GM18498 (cell line): ENCODE data around the gene RING1.

Experiments used
- ATAC-seq: cut with Tn5 transposase; IDR thresholded peaks from one replicate; pipeline ENCODE4 v1.9.1; 2021; ENCODE audit warnings: mild to moderate bottlenecking, moderate library complexity; ENCODE audit not compliant: unreplicated experiment

Gene RING1

DNA sequence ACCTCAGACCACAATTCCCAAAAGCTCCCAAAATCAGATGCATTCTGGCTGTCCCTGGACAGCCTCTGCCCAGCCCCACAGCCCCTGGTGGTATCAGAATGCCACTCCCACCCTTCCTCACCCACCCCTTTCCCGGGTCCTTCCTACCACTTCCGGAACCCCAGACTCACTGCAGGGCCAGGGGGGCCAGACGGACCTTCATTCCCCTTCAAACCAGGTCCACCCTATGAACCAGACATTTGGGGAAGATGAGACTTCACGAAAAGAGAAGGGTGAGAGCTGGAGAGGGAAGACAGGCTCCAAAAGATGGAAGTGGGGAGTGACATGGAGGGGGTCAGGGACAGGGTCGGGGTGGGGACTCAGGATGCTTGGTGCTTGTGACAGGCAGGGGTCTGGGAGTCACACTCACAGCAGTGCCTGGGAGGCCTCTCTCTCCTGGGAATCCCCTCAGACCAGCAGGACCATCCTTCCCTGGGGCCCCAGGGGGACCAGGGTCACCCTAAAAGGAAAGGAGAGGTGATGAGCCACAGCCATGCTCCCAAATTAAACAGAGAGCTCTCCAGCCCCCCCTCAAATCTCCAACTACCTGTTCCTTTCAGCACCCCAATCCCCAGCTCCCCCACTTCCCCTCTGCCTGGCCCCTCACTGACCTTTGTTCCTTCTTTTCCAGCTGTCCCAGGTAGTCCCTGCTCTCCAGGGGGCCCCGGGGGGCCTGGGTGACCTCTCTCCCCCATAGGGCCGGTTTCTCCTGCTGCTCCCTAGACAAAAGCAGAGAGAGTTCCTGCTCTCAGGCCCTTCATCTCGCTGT is 36.2 kb upstream of the RING1 start:
- no peak for ATAC-seq

DNA sequence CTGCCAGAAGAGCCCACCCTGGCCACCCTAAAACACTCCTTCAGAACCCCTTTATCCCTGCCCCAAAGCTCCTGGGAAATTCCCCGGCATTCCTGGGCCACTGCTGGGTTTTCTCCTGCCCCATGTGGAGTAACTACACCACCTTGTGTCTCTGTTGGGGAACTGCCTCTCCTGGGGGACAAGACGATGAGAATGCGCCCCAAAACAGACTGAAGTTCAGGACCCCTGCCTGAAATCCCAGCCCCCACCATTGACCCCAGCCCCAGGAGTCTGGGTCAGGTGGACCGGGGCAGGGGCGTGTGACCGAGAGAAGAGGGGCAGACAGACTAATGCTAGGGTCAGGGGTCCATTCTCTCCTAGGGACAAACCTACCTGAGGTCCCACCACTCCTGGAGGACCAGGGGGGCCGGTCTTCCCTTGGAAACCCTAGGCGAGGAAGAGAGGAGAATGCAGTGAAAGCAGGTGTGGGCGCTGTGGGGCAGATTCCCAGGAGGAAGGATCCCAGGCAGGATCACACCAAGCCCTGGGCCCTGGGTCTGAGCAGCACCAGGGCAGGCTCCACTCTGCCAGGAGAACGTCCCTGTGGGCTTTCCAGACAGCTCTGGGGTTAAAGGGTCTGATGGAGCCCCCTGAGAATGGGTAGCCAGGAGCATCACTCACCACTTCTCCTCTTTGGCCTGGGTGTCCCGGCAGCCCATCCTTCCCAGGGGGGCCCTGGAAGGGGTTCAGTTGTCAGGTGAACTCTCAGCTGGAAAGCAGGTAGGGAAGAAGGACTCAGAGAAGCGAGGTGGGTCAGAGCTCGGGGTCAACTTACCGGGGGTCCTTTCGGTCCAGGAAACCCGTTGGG is 35.4 kb upstream of the RING1 start:
- ATAC-seq = no peak

DNA sequence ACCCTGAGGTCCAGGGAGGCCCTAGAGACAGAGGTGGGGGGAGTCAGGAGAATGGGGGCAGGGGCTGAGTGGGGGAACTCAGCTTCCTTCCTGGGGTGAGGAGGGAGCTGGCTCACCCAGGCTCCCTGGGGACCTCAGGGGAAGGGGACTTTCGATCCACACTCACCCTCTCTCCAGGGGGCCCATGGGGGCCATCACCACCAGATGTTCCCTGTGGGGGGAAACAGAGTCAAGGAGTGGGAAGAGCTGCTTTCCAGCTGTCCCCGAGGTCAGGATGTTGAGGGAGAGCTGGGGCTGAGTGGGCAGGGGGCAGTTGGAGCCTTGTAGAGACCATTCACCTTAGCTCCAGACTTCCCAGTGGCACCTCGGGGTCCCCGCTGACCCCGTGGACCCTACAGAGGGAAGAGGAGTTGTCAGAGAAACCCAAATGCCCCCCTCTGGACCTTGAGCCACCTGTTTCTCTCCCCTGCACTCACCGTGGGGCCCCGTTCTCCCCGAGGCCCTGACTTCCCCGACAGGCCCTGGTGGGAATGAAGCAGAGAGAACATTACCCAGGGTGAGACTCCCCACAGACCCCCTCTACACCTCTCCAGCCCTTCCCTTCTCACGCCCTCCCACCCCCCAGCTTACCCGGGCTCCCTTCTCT is 34.6 kb upstream of the RING1 start:
- no peak for ATAC-seq

DNA sequence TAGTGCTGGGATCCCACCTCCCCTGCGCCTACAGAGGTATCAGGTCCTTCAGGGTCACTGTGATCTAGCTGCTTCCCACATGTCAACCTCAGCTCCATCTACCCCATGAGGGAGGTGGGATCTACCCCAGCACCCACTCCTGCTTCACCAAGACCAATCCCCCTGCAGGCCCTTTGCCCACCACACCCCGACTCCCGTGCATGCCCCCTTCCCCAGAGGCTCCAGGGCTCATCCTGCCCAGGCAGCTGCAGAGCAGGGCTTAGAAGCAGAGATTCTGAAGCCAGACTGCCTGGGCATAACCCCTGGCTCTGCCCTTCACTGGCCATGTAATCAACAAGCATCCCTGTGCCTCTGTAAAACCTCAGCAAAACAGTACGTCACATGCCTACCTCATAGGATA is 33.5 kb upstream of the RING1 start:
- ATAC-seq = no peak

DNA sequence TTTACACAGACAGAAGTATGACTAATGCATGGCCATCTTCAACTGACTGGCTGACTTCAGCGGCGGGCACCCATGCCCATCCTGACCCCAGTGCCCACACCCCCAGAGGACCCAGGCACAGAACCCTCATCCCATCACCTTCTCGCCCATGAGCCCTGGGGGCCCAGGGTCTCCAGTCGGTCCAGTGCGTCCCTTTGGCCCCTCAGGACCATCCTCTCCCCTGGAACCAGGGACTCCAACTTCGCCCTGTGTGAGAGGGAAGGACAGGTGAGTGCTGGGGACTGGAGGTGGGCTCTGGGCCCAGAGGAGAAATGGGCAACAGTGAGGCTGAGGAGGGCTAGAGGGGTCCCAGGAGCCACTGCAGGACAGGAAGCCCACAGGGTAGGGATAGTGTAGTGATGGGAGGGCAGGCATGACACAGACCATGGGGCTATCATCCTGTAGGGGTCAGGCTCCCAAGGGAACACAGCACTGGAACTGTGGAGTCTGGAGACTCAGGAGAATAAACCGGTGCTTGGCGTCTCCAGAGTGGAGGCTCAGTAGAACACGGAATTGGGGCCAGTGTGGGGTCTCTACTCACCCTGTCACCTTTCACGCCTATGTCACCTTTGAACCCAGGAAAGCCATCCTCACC is 32.7 kb upstream of the RING1 start:
- no peak for ATAC-seq

DNA sequence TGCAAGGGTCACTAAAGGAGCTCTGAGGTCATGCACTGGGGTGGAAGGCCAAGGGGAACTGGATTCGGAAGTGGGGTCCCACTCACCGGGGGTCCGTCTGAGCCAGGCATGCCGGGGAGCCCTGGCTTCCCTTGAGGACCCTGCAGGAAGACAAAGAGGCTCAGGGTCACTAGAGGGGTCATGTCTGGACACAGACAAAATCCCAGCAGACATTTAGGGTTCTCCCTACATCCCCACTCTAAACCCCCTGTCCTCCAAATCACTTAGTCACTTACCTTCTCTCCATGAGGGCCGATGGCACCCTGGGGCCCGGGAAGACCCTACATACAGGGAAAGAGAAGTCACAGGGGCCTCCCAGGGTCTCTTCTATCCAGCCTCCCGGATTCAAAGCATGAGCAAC is 31.4 kb upstream of the RING1 start:
- no peak for ATAC-seq

DNA sequence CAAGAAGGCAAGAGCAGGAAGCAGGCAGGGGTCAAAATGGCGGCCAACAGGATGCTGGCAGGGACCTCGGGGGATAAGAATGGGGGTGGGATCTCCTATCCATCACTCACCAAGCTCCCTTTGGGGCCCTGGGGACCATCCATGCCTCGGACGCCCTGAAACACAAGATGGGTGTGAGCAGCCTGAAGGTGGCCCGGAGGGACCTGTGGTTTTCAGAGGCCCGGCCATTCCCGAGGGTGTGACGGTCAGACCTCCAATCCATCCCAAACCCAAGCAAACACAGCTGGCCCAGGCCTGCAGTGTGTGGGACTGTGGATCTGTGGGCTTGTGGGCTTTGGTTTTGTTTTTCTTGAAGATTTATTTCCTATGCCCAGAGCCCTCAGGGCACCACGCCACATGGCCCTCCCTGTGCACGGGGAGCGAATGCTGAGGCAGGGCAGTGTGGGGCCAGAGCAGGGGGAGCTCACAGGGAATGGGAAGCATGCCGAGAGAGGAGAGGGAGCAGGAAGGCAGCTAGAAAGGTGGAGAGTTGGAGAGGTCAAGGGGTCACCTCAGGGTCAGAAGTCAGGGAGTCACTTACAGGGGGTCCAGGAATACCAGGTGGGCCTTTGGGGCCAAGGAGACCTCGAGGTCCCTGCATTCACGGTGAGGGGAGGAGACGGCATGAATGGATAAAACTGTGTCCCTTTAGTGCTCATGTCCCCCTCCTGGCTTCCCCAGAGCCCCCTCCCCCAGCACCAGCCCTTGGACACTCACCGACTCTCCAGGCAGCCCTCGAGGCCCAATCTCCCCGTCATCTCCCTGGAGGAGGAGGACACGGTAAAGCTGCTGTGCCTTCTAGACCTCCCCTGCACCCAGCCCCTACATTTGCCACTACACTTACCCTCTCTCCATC is 30.5 kb upstream of the RING1 start:
- ATAC-seq = no peak

DNA sequence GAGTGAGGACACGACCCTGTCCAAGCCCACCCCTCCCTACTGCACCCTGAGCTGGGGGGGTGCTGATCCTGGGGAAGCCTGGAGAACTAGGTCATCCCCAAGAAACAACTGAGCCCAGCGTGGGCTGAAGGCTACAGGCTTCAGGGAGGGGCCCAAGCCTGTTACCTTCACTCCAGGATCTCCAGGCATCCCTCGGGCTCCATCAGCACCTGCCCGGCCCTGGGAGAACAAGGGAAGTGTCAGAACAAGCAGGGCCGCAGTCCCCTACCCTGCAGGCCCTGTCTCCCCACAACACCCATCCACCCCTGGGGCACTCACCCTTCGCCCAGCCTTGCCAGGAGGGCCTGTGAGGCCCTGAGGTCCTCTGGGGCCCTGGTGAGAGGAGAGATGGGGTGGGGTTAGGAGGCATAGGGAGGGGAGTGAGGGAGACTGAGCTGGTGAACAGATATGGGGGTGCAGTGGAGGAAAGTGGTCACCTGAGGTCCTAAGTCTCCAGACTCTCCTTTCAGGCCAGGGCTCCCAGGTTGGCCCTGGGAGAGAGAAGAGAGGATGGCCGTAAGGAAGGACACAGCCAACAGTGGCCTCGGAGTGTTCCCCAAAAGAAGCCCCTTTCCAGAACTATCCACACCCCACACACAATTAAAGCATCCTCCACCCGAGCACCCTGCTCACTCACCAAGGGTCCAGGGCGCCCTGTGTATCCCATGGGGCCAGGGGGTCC is 29.4 kb upstream of the RING1 start:
- no peak for ATAC-seq

DNA sequence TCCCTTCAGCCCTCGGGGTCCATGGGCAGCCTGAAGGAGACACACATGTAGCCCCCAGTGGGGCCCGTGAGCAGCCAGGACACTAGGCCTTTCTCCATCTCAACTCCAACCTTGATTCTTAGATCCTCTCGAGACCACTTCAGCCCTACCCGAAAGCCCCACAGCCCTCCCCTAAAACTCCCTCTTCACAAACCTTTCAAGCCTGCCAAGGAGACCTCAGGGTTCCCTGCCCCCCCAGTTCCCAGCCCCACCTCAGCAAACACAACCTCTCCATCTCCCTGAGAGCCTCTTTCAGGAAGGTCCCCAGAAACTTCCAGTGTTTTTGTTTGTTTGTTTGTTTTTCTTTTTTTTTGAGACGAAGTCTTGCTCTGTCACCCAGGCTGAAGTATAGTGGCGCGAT is 27.2 kb upstream of the RING1 start:
- no peak for ATAC-seq

DNA sequence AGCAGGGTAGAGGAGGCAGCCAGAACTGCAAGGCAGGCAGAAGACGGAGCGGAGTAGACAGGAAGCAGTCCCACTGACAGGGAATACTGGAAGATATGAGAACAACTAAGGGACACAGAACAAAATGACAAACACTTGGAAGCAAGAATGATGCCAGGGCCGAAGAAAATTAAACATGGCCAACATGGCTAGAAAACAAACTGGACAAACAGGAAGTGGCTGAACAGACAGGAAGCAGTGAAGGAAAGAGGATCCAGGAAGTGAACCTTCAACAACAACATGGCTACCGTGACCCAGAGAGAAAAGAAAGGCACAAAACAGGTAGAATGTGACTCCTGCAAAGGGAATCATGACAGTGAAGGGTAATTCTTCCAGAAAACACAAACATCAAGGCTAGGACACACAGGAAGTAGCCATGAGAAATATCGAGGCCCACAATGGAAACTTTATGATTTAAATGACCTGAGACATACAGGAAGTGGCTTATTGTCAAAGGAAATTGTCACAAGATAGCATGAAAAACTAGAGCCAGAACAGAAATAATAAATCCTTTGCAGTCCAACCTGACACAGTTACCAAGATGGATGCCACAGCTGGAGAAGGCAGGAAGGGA is 25.1 kb upstream of the RING1 start:
- no peak for ATAC-seq

DNA sequence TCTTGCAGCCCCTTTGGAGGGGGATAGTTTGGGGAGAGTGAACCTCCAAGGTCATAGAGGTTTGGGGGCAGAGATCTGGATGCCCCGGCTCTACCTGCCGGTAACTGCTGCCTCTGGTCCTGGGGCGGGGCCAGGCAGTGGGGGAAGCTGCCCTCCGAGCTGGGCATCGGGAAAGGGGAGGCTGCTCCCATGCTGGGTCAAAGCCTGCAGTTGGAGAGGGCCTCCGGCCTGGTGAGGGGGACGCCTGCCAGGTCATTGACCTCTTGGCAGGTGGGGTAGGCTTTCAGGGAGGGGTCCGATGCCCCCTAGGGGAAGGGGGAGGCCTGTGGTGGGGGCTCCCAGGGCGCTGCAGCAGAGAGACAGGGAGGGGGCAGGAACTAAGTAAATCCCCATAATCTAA is 23.1 kb upstream of the RING1 start:
- ATAC-seq = no peak

DNA sequence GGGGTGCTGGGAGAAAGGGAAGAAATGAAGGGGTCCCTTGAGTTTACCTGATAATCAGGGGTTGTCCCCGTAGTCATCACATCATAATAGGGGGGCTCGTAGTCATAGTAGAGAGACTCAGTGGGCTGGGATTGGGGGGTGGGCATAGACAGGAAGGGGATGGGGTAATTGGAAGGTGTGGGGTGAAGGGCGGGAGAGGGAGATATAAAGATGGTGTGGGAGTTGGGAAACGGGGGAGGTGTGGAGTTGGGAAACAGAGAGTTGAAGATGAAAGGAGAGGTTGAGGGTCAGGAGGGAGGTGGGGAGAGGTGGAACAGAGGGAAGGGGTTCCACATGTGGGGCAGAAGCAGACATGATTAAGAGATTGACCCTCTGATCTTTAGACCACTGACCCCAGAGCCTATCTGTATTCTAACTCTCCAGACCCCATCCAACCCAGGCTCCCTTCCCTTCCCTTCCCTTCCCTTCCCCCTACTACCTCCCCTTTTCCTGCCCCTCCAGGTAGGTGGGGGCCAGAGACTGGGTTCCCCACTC is 22.6 kb upstream of the RING1 start:
- ATAC-seq = no peak

DNA sequence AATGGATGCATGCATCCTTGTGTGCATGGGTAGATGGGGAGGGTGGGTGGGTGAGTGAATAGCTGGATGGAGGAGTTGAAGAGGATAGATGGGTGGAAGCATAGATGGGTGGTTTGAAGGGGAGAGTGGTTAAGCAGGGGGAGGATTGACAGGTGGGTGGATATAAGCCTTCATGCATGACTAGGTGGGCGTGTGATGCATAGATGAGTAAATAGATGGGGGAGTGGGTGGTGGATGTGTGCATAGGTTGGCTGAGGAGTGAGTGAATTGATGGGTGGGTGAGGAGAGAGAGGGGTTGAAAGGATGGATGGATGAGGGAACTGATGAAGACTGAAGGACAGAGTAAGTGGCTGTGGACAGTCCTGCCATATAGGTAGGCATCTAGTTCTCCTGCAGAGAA is 20.5 kb upstream of the RING1 start:
- no peak for ATAC-seq

DNA sequence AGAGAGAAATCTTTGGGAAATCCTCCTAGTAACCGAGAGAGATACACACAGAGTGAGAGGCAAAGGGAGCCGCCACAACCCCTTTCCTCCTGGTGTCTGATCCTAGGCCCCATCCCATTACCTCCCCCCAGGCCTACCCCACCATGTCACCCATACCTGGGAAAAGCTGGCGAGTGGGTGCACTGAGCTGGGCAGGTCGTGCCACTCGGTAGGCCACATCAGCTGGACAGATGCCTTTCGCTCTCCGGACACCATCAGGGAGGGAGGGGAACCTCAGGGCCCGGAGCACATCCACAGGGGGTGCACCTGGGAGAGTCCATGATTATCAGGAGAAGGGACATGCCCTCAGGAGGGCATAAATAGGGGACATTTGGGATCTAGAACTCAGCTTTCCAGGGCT is 19.1 kb upstream of the RING1 start:
- ATAC-seq = no peak

DNA sequence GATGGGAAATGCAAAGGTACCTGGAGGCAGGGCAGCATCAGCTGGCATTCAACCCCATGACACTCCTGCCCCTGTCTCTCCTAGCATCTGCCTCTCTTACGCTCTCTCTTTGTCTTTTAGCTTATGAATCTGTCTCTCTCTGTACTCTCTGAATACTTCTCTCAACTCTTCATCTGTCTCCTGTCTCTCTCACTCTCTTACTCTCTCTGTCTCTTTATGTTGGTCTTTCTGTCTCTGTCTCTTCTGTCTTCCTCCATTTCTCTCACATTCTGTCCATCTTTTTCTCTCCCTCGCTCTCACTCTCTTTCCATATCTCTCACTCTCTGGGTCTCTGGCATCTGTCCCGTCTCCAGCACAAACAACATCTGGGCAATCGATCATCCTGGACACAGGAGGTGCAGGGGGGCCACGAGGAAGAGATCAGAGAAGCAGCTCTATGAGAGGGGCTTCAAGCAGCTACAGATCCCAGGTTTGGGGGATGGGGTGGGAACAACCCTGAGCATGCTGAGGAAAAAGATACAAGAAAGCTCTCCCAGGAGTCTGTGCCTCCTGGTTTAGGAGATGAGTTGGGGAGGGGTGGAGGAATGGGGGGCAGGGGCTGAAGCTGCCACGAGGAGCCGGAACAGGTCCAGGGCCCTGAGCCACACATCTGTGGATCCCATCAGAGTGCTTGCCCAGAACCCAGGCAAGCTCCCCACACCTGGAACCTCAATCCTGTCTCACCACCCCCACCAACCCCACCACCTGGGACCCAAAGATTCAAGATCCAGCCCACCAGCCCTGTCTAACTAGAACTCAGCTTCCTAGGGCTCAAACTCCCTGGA is 18.5 kb upstream of the RING1 start:
- ATAC-seq = no peak

DNA sequence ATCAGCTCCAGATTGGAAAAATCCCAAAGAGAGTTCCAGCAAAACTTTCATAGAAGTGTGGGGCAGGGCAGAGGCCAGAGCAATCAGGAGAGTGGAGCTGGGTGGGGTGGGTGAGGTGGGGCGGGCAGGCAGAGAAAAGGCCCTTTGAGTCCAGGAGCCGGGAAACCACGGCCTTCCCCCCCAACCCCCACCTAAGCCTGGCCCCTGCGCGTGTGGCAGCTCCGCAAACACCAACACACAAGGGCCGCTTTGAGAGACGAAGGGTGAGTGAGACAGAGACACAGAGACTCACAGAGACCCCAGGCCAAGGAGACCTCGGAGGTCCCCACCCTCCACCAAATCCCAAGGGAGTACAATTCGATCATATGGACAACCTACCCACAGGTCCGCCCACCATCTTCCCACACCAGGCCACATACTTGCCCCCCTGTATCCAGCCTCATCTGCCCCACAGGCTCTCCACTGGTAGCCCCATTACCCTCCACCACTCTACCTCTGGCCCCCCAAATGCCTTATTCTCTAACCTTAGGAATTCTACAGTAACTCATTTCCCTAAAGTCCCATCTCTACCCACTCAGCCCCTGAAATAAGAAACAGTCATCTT is 17.7 kb upstream of the RING1 start:
- no peak for ATAC-seq

DNA sequence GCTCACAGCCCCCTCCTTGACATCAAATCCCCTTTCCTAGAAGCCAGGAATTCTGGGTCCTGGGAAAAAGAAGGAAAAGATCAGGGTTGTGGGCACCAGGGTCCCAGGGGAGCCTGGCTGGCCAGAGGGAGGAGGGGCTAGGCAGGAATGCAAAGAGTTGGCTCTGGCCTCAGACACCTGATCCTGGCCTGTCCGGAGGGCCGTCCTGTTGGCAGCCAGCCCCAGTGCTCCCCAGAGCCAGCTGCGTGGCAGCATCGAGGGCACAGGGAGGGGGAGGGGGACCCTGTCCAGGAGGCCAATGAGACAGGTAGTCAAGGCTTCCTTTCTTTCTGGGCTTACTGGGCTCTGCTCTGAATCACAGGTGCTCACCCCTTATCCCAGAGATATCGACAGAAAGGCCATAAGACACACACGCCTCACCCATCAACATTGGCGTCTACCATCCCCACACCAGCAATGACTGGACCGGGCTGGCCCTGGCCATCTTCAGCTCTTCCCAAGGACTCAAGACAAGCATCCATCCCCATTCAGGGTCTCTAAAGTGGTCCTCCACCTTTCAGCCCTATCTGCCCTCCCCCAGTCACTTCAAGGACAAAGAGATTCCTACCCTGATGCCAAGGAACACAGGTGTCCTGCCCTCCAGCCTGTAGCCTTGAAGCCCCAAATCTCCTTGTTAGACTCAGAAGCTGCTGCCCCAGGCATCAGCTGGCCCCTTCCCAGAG is 16.8 kb upstream of the RING1 start:
- ATAC-seq = no peak
